Measurements from ENCODE around the gene TEX48. TPM values are rescaled to one million over a fixed set of nuclear protein-coding genes. Genes with fewer than 3 reads are reported as not detected.

TEX48 gene
- total RNA-seq, 1 donor from 2014 or later: not detected

- no peak overlapping the region for H3K27ac Mint-ChIP-seq (ENCODE audit: unreplicated experiment)
- no peaks in the 10 kb centered on the region for H3K27me3 Mint-ChIP-seq (ENCODE audit: unreplicated experiment)
- H3K9me3 Mint-ChIP-seq (ENCODE audit: unreplicated experiment): no peaks in the 10 kb centered on the region
- H3K36me3 Mint-ChIP-seq (ENCODE audit: unreplicated experiment): peaks cover 60% of the 10 kb centered on the region
- H3K4me3 Mint-ChIP-seq (ENCODE audit: unreplicated experiment): no peak overlapping the region
- H3K4me1 Mint-ChIP-seq (ENCODE audit: unreplicated experiment): no peaks in the 10 kb centered on the region
- DNase-seq (ENCODE audit: extremely low spot score, unreplicated experiment): no peak
- no peak for TF ChIP-seq CTCF (IDR thresholded peaks at IDR 0.05)
Observed at GRCh38 chr9:114634387-114634786, 47.6 kb downstream of the TEX48 start.

- no peak for DNase-seq (ENCODE audit: extremely low spot score, unreplicated experiment)
- H3K27ac Mint-ChIP-seq (ENCODE audit: unreplicated experiment): no peak overlapping the region
- no peaks in the 10 kb centered on the region for H3K9me3 Mint-ChIP-seq (ENCODE audit: unreplicated experiment)
- no peaks in the 10 kb centered on the region for H3K4me1 Mint-ChIP-seq (ENCODE audit: unreplicated experiment)
- peaks cover 60% of the 10 kb centered on the region for H3K36me3 Mint-ChIP-seq (ENCODE audit: unreplicated experiment)
- no peak overlapping the region for H3K4me3 Mint-ChIP-seq (ENCODE audit: unreplicated experiment)
- no peaks in the 10 kb centered on the region for H3K27me3 Mint-ChIP-seq (ENCODE audit: unreplicated experiment)
- TF ChIP-seq CTCF (IDR thresholded peaks at IDR 0.05): no peak
Observed at GRCh38 chr9:114633438-114634089, 48.4 kb downstream of the TEX48 start.

GRCh38 chr9:114631166-114631565 lies 50.8 kb downstream of the TEX48 start:
- H3K27me3 Mint-ChIP-seq (ENCODE audit: unreplicated experiment): no peaks in the 10 kb centered on the region
- peaks cover 62% of the 10 kb centered on the region for H3K36me3 Mint-ChIP-seq (ENCODE audit: unreplicated experiment)
- no peak for TF ChIP-seq CTCF (IDR thresholded peaks at IDR 0.05)
- no peaks in the 10 kb centered on the region for H3K9me3 Mint-ChIP-seq (ENCODE audit: unreplicated experiment)
- DNase-seq (ENCODE audit: extremely low spot score, unreplicated experiment): no peak
- H3K4me3 Mint-ChIP-seq (ENCODE audit: unreplicated experiment): no peak overlapping the region
- no peak overlapping the region for H3K27ac Mint-ChIP-seq (ENCODE audit: unreplicated experiment)
- H3K4me1 Mint-ChIP-seq (ENCODE audit: unreplicated experiment): no peaks in the 10 kb centered on the region

- no peaks in the 10 kb centered on the region for H3K27me3 Mint-ChIP-seq (ENCODE audit: unreplicated experiment)
Observed at GRCh38 chr9:114629563-114630090, 52.4 kb downstream of the TEX48 start.

More at GRCh38 chr9:114629563-114630090, 52.4 kb downstream of the TEX48 start:
- Mint-ChIP-seq H3K9me3 (ENCODE audit: unreplicated experiment) (no peaks in the 10 kb centered on the region), H3K4me3 (ENCODE audit: unreplicated experiment) (no peak overlapping the region), H3K27ac (ENCODE audit: unreplicated experiment) (no peak overlapping the region), H3K4me1 (ENCODE audit: unreplicated experiment) (peaks cover 6% of the 10 kb centered on the region), H3K36me3 (ENCODE audit: unreplicated experiment) (peaks cover 58% of the 10 kb centered on the region)
- TF ChIP-seq CTCF (IDR thresholded peaks at IDR 0.05): no peak
- DNase-seq (ENCODE audit: extremely low spot score, unreplicated experiment): no peak

Measured in osteocyte (in vitro differentiated cells).